HG03159 (cell line): ENCODE data around the gene ARMC12.
"Not testable (repeated sequence)": the region's sequence is repeated elsewhere in the genome, so short reads cannot be mapped to it uniquely, and the experiment has no call there.

Experiments
- ATAC-seq: cut with Tn5 transposase; IDR thresholded peaks from one replicate; pipeline ENCODE4 v1.9.1; 2021; ENCODE audit warnings: mild to moderate bottlenecking, moderate library complexity; ENCODE audit not compliant: unreplicated experiment

Gene ARMC12

GRCh38 chr6:35736982-35737412, at the start of gene ARMC12:
Gene ARMC12, plus strand, starts transcription at chr6:35737032. Its CDS starts 77 bp downstream, at chr6:35737109.
- ATAC-seq, result no peak

DNA sequence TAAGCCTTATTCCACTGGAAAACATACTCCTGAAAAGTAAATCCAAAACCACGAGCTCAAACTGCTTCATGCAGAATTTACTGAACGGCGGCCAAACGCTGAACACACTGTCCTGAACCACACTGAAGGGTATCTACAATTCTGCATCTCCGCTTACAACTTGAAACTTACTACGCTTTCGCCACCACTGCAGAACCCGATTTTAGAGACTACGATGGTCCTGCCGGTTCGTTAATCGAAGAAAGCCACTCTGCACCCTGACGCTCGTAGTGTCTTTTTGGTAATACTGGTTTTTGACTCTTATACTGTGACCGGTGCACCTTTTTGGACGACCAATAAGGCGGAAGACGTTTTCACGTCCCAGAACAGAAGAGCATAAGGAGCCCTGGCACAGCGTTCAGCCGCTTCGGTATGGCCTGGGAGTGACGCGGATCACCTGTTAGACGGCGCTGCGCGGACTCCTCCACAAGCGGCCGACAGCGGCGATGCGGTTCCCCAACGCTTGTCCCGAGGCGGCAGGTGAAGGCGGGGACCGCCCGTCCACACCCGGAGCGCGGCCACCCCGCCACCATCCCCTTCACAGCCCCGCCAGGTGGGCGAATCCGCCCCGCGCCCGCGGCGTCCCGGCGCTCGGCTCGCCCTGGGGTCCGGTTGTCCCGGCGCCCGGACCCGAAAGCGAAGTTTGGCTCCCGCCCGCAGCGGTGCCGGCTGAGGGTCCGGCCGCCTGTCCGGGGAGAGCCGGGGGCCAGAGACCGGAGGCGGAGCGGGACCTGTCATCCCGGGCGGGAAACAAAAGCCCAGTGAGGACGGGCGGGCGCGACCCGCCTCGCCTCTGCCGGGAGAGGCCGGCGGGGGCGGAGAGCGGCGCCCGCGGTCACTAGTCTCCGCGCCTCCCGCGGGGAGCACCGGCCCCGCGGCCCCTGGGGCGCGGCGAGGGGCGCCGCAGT, 48.9 kb upstream of the ARMC12 start:
- ATAC-seq, result peak; percentile 45

DNA sequence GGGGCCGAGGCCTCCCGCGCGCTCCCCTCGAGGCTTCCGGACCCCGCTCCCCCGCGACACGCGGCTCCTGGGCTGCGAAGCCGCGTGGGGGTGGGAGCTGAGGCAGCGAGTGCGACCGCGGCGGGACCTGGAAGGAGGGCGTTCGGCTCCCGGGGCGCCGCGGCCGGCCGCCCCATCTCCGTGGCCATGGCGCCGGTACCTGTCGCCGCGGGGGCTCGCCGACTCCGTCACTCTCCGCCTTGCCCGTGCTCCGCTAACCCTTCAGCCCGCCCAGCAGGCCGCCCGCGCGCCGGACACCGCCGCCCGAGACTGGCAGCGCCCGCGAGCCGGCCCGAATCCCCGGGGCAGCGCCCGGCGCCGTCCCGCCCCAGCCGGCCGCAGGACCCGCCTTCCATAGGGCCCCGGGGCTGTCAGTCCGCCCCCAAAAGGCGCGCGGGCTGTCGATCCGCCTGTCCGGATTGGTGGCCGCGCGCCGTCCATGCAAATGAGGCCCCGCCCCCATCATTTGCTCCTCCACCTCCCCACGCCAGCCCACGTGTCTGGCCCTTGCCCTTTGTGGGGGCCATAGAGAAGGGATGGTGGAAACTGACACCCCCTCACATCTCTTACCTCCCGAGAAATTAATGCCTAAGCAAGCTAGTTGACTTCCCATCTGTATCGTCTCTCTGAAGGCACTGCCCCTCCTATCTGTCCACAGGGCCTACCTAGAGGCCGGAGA, 48.1 kb upstream of the ARMC12 start, which contains the start of gene FKBP5:
Gene FKBP5, minus strand, starts transcription at position 311 of the 718 bp plus-strand sequence. CDS start 46,091 bp downstream, outside the sequence.
- ATAC-seq, result peak; percentile 79

GRCh38 chr6:35690006-35690405, 46.8 kb upstream of the ARMC12 start:
- not testable (repeated sequence) for ATAC-seq

GRCh38 chr6:35690484-35690883, 46.3 kb upstream of the ARMC12 start:
- ATAC-seq, result no peak

- ATAC-seq, result no peak
Observed at GRCh38 chr6:35691027-35691824, 45.6 kb upstream of the ARMC12 start.

DNA sequence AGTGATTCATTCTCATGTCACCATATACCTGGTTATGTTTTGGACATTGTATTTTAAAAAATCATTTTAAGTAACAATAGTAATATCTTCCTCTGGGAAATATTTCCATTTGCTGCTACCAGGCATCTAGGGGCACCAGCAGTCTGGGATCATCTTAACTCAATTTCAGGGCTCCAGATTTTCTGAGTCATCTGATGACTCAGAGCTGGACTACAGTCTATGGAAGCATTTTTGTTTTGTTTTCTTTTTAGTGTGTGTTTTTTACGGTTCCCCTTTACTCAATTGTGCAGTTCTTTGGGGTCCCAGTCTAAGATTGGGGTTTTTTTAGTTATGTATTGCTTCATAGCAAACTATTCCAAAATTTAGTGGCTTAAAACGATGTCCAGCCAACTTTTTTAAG, 42.4 kb upstream of the ARMC12 start:
- ATAC-seq, result no peak

GRCh38 chr6:35698430-35698829, 38.4 kb upstream of the ARMC12 start:
- not testable (repeated sequence) for ATAC-seq

GRCh38 chr6:35698858-35699257, 38.0 kb upstream of the ARMC12 start:
- ATAC-seq, result no peak

DNA sequence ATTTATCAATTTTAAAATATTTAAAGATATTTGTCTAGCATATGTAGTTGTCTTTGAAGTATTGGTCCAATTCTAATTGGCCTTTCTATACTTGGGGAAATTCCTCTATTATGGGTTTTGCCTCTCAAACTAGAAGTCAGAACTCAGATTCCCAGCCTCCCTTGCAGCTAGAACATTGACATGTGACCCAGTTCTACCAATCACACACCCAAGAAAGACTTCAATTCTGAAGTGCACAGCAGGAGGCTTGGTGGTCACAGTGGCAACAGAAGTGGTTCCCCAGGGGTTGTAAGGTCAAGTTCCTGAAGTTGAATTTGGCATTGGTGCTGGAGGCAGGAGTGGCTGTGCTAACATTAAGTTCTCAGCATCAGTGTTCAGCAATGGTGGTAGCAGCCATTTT, 33.3 kb upstream of the ARMC12 start:
- no peak for ATAC-seq

DNA sequence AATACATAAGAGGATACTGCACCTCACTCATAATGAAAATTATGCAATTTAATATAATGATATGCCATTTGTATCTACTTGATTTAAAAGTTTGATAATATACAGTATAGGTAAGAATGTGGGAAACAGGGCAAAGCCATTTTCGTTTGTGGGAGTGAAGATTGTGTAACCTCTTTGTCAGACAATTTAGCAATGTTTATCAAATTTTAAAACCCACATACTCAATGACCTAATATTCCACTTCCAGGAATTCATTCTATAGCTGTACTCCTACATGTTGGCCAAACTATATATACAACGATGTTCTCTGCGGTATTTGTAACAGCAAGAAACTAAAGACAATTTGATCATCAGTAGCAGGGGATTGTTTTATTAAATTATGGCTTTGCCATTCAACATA, 30.4 kb upstream of the ARMC12 start:
- no peak for ATAC-seq

GRCh38 chr6:35707714-35708407, 29.0 kb upstream of the ARMC12 start:
- no peak for ATAC-seq

DNA sequence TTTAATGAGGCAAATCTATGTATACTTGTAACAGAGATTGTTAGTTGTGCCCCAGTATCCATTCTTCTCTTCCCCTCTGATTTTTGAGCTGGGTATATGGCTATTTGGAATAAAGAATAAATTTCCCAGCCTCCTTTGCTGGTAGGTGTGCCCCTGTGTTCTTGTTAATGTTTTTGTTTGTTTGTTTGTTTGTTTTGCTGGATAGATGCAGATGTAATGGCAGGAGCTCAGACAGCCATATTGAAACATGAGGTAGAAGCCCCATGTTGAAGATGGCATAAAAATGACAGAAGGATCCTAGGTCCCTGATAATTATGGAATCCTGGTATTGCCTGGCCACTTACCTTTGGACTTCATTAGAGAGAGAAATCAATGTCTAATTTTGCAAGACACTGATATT, 28.2 kb upstream of the ARMC12 start:
- ATAC-seq, result no peak

- no peak for ATAC-seq
Observed at GRCh38 chr6:35710241-35710847, 26.5 kb upstream of the ARMC12 start.

GRCh38 chr6:35711731-35712130, 25.1 kb upstream of the ARMC12 start:
- ATAC-seq, result no peak

GRCh38 chr6:35713006-35713767, 23.6 kb upstream of the ARMC12 start:
- ATAC-seq, result no peak

GRCh38 chr6:35716798-35717197, 20.0 kb upstream of the ARMC12 start:
- ATAC-seq, result no peak

GRCh38 chr6:35717449-35718374, 19.1 kb upstream of the ARMC12 start:
- no peak for ATAC-seq
